HG03175 (cell line): ENCODE results near the gene CRYBA4.

ENCODE experiments used
- ATAC-seq: cut with Tn5 transposase; IDR thresholded peaks from one replicate; pipeline ENCODE4 v1.9.1; 2021; ENCODE audit warnings: mild to moderate bottlenecking, moderate library complexity; ENCODE audit not compliant: unreplicated experiment

CRYBA4 gene

GRCh38 chr22:26620197-26620596 lies 1.6 kb upstream of the CRYBA4 start:
- ATAC-seq, result no peak

- no peak for ATAC-seq
Measured at GRCh38 chr22:26623984-26624383, 2.2 kb downstream of the CRYBA4 start.

GRCh38 chr22:26624803-26625202 lies 3.0 kb downstream of the CRYBA4 start:
- ATAC-seq, result no peak

- no peak for ATAC-seq
Measured at GRCh38 chr22:26629988-26630761, 8.4 kb downstream of the CRYBA4 start.

GRCh38 chr22:26631282-26631681 lies 9.5 kb downstream of the CRYBA4 start:
- no peak for ATAC-seq

- ATAC-seq, result no peak
Measured at GRCh38 chr22:26632422-26633155, 10.8 kb downstream of the CRYBA4 start.

GRCh38 chr22:26634189-26634588 lies 12.4 kb downstream of the CRYBA4 start:
- ATAC-seq, result no peak

- no peak for ATAC-seq
Measured at GRCh38 chr22:26635117-26635516, 13.4 kb downstream of the CRYBA4 start.

- no peak for ATAC-seq
Measured at GRCh38 chr22:26636296-26636695, 14.5 kb downstream of the CRYBA4 start.

- no peak for ATAC-seq
Measured at GRCh38 chr22:26642465-26643417, 21.0 kb downstream of the CRYBA4 start.

- ATAC-seq, result no peak
Measured at GRCh38 chr22:26643418-26644100, 21.8 kb downstream of the CRYBA4 start.

GRCh38 chr22:26646158-26646557 lies 24.4 kb downstream of the CRYBA4 start:
- no peak for ATAC-seq

- no peak for ATAC-seq
Measured at GRCh38 chr22:26648011-26648497, 26.3 kb downstream of the CRYBA4 start.

- no peak for ATAC-seq
Measured at GRCh38 chr22:26648528-26649388, 27.0 kb downstream of the CRYBA4 start.

GRCh38 chr22:26650722-26651421 lies 29.1 kb downstream of the CRYBA4 start:
- no peak for ATAC-seq

GRCh38 chr22:26651815-26652214 lies 30.1 kb downstream of the CRYBA4 start:
- no peak for ATAC-seq

- no peak for ATAC-seq
Measured at GRCh38 chr22:26656891-26657851, 35.4 kb downstream of the CRYBA4 start, which contains the start of gene MIAT. MIAT (plus strand) TSS chr22:26657588.

- ATAC-seq, result no peak
Measured at GRCh38 chr22:26658161-26658560, 36.4 kb downstream of the CRYBA4 start.
